ENCODE data around the gene CTR9. TPM values are rescaled to one million over a fixed set of nuclear protein-coding genes. Genes with fewer than 3 reads are reported as not detected.

The CTR9 gene
- polyA plus RNA-seq, 1 of the 3 experiments (the other 2 are of a cell fraction): 10.1 TPM

GRCh38 chr11:10798330-10798928 is 47.4 kb downstream of the CTR9 start:
- Histone ChIP-seq H3K4me1 (ENCODE audit: control insufficient read depth in 1 of 2, insufficient read depth in 2 of 2, low read depth in 1 of 2, low read length in 1 of 2) (peaks cover 0 to 3% of the 10 kb centered on the region in 2 experiments; a peak in 2 of 4 replicates), H2AFZ (ENCODE audit: low read depth) (no peak overlapping the region), H3K9me3 (no peaks in the 10 kb centered on the region), H3K4me2 (no peak overlapping the region), H3K9me2 (no peaks in the 10 kb centered on the region), H3K27me3 (ENCODE audit: insufficient read depth) (no peaks in the 10 kb centered on the region), H3K4me3 (ENCODE audit: low read depth in 2 of 2, low read length in 1 of 2) (no peak overlapping the region), H4K20me1 (ENCODE audit: insufficient read depth) (peaks cover 47% of the 10 kb centered on the region), H3K36me3 (replicated peaks in 1 of 2; ENCODE audit: control insufficient read depth in 1 of 2, insufficient read depth in 2 of 2, low read length in 1 of 2) (peaks cover 72 to 75% of the 10 kb centered on the region in 2 experiments), H3K9ac (no peak overlapping the region), H3F3A (replicated peaks; ENCODE audit: insufficient read depth) (peaks cover 89% of the 10 kb centered on the region), H3K27ac (ENCODE audit: low read depth in 2 of 2, low read length in 1 of 2) (peak overlapping the region in 1 of 2 experiments; percentile 16; a peak in 1 of 4 replicates), H3K79me2 (ENCODE audit: insufficient read depth) (peaks cover 28% of the 10 kb centered on the region)
- TF ChIP-seq TEAD4 (IDR thresholded peaks at IDR 0.05; ENCODE audit: borderline replicate concordance, insufficient read depth) (no peak), YY1 (IDR thresholded peaks at IDR 0.05; ENCODE audit: low read depth) (no peak), GATA2 (CRISPR knock-in tag; IDR thresholded peaks at IDR 0.05) (no peak), FOSL2 (IDR thresholded peaks at IDR 0.05; ENCODE audit: borderline replicate concordance, low read depth) (no peak), CTCF (IDR thresholded peaks at IDR 0.05) (no peak), GABPA (IDR thresholded peaks at IDR 0.05; ENCODE audit: low read depth) (no peak), NRF1 (IDR thresholded peaks at IDR 0.05; ENCODE audit: low read depth, low read length) (no peak), SMC3 (IDR thresholded peaks at IDR 0.05; ENCODE audit: low read depth, low read length) (no peak), TCF12 (IDR thresholded peaks at IDR 0.05) (no peak), TAF1 (IDR thresholded peaks at IDR 0.05; ENCODE audit: borderline replicate concordance, low read depth, low read length) (no peak), ELF1 (IDR thresholded peaks at IDR 0.05) (no peak)
- 97% methylated on average over 4 of the region's 4 CpGs for WGBS (ENCODE audit: low lambda C conversion rate)
- DNase-seq: no peak
- CTCF ChIA-PET: interaction anchor here (1.0 to 1.8 kb wide), 3 partner anchors 8 to 28 kb away, joined by 3 to 5 read pairs (median 4); no protein-coding TSS in a partner anchor
- POLR2A ChIA-PET: interaction anchor here (2.0 kb wide), 1 partner anchor 10 kb away, joined by 20 read pairs; the partner anchor contains the start of gene EIF4G2

GRCh38 chr11:10800292-10800691 is 49.2 kb downstream of the CTR9 start:
- TF ChIP-seq EP300 (IDR thresholded peaks at IDR 0.05; ENCODE audit: borderline replicate concordance in 1 of 2, low read depth in 1 of 2, low read length in 1 of 2) (no peak), MAX (IDR thresholded peaks at IDR 0.05; ENCODE audit: low read depth) (no peak), TCF12 (IDR thresholded peaks at IDR 0.05) (no peak), POLR2AphosphoS5 (IDR thresholded peaks at IDR 0.05; ENCODE audit: low read depth, low read length) (no peak; the same call in 1 of the 2 replicates), GATA2 (CRISPR knock-in tag; IDR thresholded peaks at IDR 0.05) (no peak), YY1 (IDR thresholded peaks at IDR 0.05; ENCODE audit: low read depth) (no peak), MXI1 (IDR thresholded peaks at IDR 0.05; ENCODE audit: low read depth, low read length) (no peak), JUND (IDR thresholded peaks at IDR 0.05) (no peak), CTCF (IDR thresholded peaks at IDR 0.05) (no peak), TAF1 (IDR thresholded peaks at IDR 0.05; ENCODE audit: borderline replicate concordance, low read depth, low read length) (no peak)
- no peak for DNase-seq
- H3K9me3 ChIP-seq: no peaks in the 10 kb centered on the region
- H2AFZ ChIP-seq (ENCODE audit: low read depth): no peak overlapping the region
- peaks cover 46% of the 10 kb centered on the region for H3K79me2 ChIP-seq (ENCODE audit: insufficient read depth)
- H3K4me1 ChIP-seq (ENCODE audit: control insufficient read depth in 1 of 2, insufficient read depth in 2 of 2, low read depth in 1 of 2, low read length in 1 of 2): peaks cover 4 to 16% of the 10 kb centered on the region in 2 experiments
- no peaks in the 10 kb centered on the region for H3K9me2 ChIP-seq
- H3K4me3 ChIP-seq (ENCODE audit: low read depth in 2 of 2, low read length in 1 of 2): no peak overlapping the region
- peaks cover 66% of the 10 kb centered on the region for H4K20me1 ChIP-seq (ENCODE audit: insufficient read depth)
- H3K9ac ChIP-seq: no peak overlapping the region
- peaks cover 90 to 93% of the 10 kb centered on the region in 2 experiments for H3K36me3 ChIP-seq (replicated peaks in 1 of 2; ENCODE audit: control insufficient read depth in 1 of 2, insufficient read depth in 2 of 2, low read length in 1 of 2)
- 100% methylated on average over 2 of the region's 2 CpGs for WGBS (ENCODE audit: low lambda C conversion rate)
- peak overlapping the region in 1 of 2 experiments; percentile 9; a peak in 1 of 4 replicates for H3K27ac ChIP-seq (ENCODE audit: low read depth in 2 of 2, low read length in 1 of 2)
- peaks cover 98% of the 10 kb centered on the region for H3F3A ChIP-seq (replicated peaks; ENCODE audit: insufficient read depth)
- no peaks in the 10 kb centered on the region for H3K27me3 ChIP-seq (ENCODE audit: insufficient read depth)
- ChIA-PET POLR2A (interaction anchor here (2.0 kb wide), 1 partner anchor 9 kb away, joined by 8 read pairs; the partner anchor contains the start of gene EIF4G2), CTCF (interaction anchor here (1.4 to 6.1 kb wide), 2 partner anchors 8 to 30 kb away, joined by 5 to 57 read pairs; no protein-coding TSS in a partner anchor)
- no peak overlapping the region for H3K4me2 ChIP-seq

Measured in SK-N-SH (cell line).